A673 (cell line): ENCODE results near the gene TCF25. TPM values are rescaled to one million over a fixed set of nuclear protein-coding genes. Genes with fewer than 3 reads are reported as not detected.

ENCODE experiments used
- BruUV-seq: library from RNA; stranded (reverse); fragments of 400-500 nt; replicated peaks from 2 replicates; lab custom pipeline; 2021; lab: Mats Ljungman, UMichigan
- CTCF ChIA-PET: fragments of 300-600 bp; sonication (Branson Sonifier 250); formaldehyde crosslinking; loops from one replicate; lab custom pipeline; 2022; ENCODE audit warnings: antibody characterized with exemption; lab: Charles Lee
- POLR2A ChIA-PET: fragments of 300-600 bp; sonication (Branson Sonifier 250); formaldehyde crosslinking; loops from one replicate; lab custom pipeline; 2022; ENCODE audit warnings: antibody characterized with exemption; ENCODE audit not compliant: low non-redundant PET; lab: Charles Lee
- DNase-seq: peaks from one replicate; pipeline ENCODE4 v3.0.0-alpha.2; 2015; ENCODE audit warnings: low spot score
- H3K27ac ChIP-seq: fragments of 200-600 bp; sonication (generic); 2 replicates; pipeline ENCODE4 v1.5.1; 2016; ENCODE audit warnings: mixed run types, low read depth, mild to moderate bottlenecking, mixed read lengths, antibody characterized with exemption, low read length; ENCODE audit not compliant: poor library complexity, severe bottlenecking
- H3K27me3 ChIP-seq: fragments of 200-600 bp; sonication (generic); replicated peaks from 2 replicates; pipeline ENCODE4 v1.6.1; 2017; ENCODE audit warnings: mixed run types, low read depth, mild to moderate bottlenecking, mixed read lengths, antibody characterized with exemption, low read length; ENCODE audit not compliant: insufficient read depth, poor library complexity
- H3K36me3 ChIP-seq: fragments of 200-600 bp; sonication (generic); 2 replicates; pipeline ENCODE4 v1.6.1; 2016; ENCODE audit warnings: mixed run types, mild to moderate bottlenecking, mixed read lengths, antibody characterized with exemption, low read length; ENCODE audit not compliant: insufficient read depth, poor library complexity, severe bottlenecking
- H3K4me1 ChIP-seq: fragments of 200-600 bp; sonication (generic); 2 replicates; pipeline ENCODE4 v1.6.1; 2017; ENCODE audit warnings: mixed run types, mild to moderate bottlenecking, mixed read lengths, antibody characterized with exemption, low read length; ENCODE audit not compliant: insufficient read depth, poor library complexity, severe bottlenecking
- H3K4me3 ChIP-seq: fragments of 200-600 bp; sonication (generic); 2 replicates; pipeline ENCODE4 v1.5.1; 2016; ENCODE audit warnings: low read depth, mixed run types, mild to moderate bottlenecking, mixed read lengths, low read length; ENCODE audit not compliant: poor library complexity, severe bottlenecking
- H3K9me3 ChIP-seq: fragments of 200-600 bp; sonication (generic); 2 replicates; pipeline ENCODE4 v1.6.1; 2016; ENCODE audit warnings: mixed run types, low read depth, mild to moderate bottlenecking, mixed read lengths, antibody characterized with exemption, low read length; ENCODE audit not compliant: poor library complexity, severe bottlenecking
- EZH2 ChIP-seq: fragments of 200-600 bp; sonication (generic); IDR thresholded peaks from 2 replicates; pipeline ENCODE4 v1.6.1; 2017; ENCODE audit warnings: borderline replicate concordance, low read depth, mild to moderate bottlenecking, mixed read lengths, antibody characterized with exemption, low read length; ENCODE audit not compliant: poor library complexity, severe bottlenecking
- intact Hi-C: fragments of 100-400 bp; cut with micrococcal nuclease; formaldehyde crosslinking; loops from one replicate; pipeline ENCODE4 v1.10.0; 2022; ENCODE audit not compliant: unreplicated experiment
- total RNA-seq: library from RNA; stranded (reverse); gene quantifications from 2 replicates; pipeline ENCODE4 v1.2.3, GENCODE V29; 2021
- TF ChIP-seq, protein P1 (sequence below): fragments of 300-800, 200-600 bp; sonication (generic); conservative IDR thresholded peaks from 2 replicates; pipeline ENCODE4 v1.5.1; 2017; ENCODE audit warnings: low read depth, mild to moderate bottlenecking, antibody characterized with exemption, low read length, moderate library complexity, mixed read lengths

The TCF25 gene
- total RNA-seq, 1 experiment from 2014 or later, result 190 TPM

GRCh38 chr16:89843409-89844350 lies 29.7 kb upstream of the TCF25 start:
- Histone ChIP-seq H3K36me3 (no peaks in the 10 kb centered on the region), H3K4me3 (no peak overlapping the region), H3K9me3 (no peaks in the 10 kb centered on the region), H3K27ac (no peak overlapping the region), H3K4me1 (peaks cover 10% of the 10 kb centered on the region), H3K27me3 (no peaks in the 10 kb centered on the region)
- intact Hi-C loops, result no loop called here
- DNase-seq, result no peak
- CTCF ChIA-PET, result no interaction called here
- no peak for TF ChIP-seq EZH2
- TF ChIP-seq, protein P1, sequence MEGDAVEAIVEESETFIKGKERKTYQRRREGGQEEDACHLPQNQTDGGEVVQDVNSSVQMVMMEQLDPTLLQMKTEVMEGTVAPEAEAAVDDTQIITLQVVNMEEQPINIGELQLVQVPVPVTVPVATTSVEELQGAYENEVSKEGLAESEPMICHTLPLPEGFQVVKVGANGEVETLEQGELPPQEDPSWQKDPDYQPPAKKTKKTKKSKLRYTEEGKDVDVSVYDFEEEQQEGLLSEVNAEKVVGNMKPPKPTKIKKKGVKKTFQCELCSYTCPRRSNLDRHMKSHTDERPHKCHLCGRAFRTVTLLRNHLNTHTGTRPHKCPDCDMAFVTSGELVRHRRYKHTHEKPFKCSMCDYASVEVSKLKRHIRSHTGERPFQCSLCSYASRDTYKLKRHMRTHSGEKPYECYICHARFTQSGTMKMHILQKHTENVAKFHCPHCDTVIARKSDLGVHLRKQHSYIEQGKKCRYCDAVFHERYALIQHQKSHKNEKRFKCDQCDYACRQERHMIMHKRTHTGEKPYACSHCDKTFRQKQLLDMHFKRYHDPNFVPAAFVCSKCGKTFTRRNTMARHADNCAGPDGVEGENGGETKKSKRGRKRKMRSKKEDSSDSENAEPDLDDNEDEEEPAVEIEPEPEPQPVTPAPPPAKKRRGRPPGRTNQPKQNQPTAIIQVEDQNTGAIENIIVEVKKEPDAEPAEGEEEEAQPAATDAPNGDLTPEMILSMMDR, result no peak
- BruUV-seq, result no TSS peak
- POLR2A ChIA-PET, result no interaction called here

DNA sequence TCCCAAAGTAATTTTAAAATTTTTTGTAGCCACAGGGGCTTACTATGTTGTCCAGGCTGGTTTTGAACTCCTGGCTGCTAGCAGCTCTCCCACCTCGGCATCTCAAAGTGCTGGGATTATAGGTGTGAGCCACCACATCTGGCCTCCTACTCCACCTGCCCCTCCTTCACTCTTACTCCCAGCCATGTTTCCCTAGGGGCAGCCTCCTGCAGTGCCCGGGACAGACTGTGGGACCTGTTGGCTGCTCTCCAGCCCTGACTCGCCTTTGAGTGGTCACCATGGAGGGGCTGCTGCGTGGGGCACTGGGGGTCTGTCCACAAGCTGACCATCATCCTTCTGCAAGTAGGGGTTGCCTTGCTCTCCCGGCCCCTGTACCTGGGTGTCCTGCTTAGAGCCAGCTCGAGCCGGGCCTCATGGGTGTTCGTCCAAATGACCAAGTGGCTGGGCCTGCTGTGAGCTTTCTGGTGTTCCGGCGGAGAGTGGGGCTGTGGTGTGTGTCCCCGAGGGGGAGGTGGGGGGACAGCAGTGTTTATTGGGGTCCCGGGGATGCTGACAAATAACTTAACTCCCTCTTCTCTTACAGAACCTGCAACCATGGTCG lies 28.6 kb upstream of the TCF25 start:
- H3K36me3 ChIP-seq, result no peaks in the 10 kb centered on the region
- TF ChIP-seq, protein P1, result no peak
- TF ChIP-seq EZH2, result no peak
- no TSS peak for BruUV-seq
- no peak for DNase-seq
- H3K9me3 ChIP-seq, result no peaks in the 10 kb centered on the region
- POLR2A ChIA-PET, result no interaction called here
- no peak overlapping the region for H3K27ac ChIP-seq
- no peaks in the 10 kb centered on the region for H3K27me3 ChIP-seq
- no peak overlapping the region for H3K4me3 ChIP-seq
- intact Hi-C loops, result no loop called here
- CTCF ChIA-PET, result no interaction called here
- H3K4me1 ChIP-seq, result peaks cover 10% of the 10 kb centered on the region

GRCh38 chr16:89845417-89845816 lies 28.0 kb upstream of the TCF25 start:
- Histone ChIP-seq H3K27me3 (no peaks in the 10 kb centered on the region), H3K4me1 (peaks cover 10% of the 10 kb centered on the region), H3K4me3 (no peak overlapping the region), H3K27ac (no peak overlapping the region), H3K36me3 (no peaks in the 10 kb centered on the region), H3K9me3 (no peaks in the 10 kb centered on the region)
- intact Hi-C loops, result no loop called here
- TF ChIP-seq, protein P1, result no peak
- no peak for TF ChIP-seq EZH2
- ChIA-PET POLR2A (no interaction called here), CTCF (no interaction called here)
- no peak for DNase-seq
- BruUV-seq, result no TSS peak
